HG03039 (cell line): ENCODE measurements around the gene NFATC2.
A peak's percentile ranks its signal among the peaks of the same experiment; 100 is the strongest.
"Not testable (repeated sequence)": the region's sequence is repeated elsewhere in the genome, so short reads cannot be mapped to it uniquely, and the experiment has no call there.

Experiments used
- ATAC-seq: cut with Tn5 transposase; IDR thresholded peaks from one replicate; pipeline ENCODE4 v1.9.1; 2021; ENCODE audit warnings: mild to moderate bottlenecking, moderate library complexity; ENCODE audit not compliant: unreplicated experiment

The NFATC2 gene

DNA sequence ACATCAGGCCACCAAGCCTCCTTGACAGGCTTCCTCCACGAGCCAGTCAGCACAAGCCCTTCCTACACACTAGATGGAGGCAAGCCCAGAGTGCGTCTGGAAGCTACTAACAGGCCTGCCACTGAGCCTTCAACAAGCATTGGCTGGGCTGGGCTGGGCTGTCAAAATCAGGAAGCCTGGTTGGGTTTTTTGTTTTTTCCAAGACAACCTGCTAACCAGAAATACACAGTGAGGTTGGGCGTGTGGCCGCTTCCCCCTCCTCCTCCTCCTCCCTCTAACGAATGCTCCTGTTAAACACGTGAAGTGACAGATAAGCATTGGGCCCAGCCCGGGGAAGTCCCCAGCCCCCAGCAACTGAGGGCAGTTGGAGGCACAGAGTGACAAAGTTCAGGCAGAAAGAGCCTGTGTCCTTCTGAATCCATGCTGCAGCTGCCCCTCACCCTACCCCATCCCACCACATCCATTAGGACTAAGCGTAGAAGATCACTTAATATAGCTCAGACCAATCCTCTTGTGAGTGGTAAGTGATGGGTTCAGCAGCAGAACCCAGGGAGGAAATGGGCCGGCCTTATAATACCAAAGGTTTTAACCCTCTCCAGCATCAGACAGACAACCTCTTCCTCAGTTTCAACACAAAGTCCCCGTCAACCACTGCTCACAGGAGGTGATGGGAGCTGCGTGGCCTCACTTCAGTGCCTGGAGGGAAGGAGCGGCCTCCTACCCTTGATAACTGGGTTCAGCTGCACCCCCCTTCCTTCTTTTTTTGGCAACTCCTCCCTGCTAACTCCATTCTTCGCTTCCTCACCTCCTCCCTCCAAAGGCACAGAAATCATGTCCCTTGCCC, 1.1 kb downstream of the NFATC2 start:
- no peak for ATAC-seq

- no peak for ATAC-seq
Observed at GRCh38 chr20:51540580-51540979, 1.9 kb downstream of the NFATC2 start.

- not testable (repeated sequence) for ATAC-seq
Observed at GRCh38 chr20:51540074-51540473, 2.4 kb downstream of the NFATC2 start.

GRCh38 chr20:51536116-51537069, 6.1 kb downstream of the NFATC2 start:
- no peak for ATAC-seq

DNA sequence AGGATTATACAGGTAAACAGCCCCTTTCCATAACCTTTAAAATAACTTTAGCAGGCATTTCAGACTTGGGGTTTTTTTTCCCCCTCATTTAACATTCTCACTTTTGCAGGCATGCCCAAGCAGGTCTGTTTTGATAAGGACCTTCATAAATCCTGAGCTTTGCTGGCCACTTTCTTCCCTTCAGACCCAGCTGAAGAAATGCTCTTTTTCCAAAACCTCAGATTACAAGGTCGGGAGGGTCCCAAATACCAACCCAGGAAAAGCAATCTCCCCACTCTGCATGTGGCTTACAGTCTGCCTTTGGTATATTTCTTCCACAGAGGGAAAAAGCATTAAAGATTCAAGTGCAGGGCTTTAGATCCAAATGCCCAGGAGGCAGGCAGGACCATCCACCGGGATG, 6.8 kb downstream of the NFATC2 start:
- no peak for ATAC-seq

GRCh38 chr20:51535075-51535386, 7.5 kb downstream of the NFATC2 start:
- ATAC-seq: no peak

DNA sequence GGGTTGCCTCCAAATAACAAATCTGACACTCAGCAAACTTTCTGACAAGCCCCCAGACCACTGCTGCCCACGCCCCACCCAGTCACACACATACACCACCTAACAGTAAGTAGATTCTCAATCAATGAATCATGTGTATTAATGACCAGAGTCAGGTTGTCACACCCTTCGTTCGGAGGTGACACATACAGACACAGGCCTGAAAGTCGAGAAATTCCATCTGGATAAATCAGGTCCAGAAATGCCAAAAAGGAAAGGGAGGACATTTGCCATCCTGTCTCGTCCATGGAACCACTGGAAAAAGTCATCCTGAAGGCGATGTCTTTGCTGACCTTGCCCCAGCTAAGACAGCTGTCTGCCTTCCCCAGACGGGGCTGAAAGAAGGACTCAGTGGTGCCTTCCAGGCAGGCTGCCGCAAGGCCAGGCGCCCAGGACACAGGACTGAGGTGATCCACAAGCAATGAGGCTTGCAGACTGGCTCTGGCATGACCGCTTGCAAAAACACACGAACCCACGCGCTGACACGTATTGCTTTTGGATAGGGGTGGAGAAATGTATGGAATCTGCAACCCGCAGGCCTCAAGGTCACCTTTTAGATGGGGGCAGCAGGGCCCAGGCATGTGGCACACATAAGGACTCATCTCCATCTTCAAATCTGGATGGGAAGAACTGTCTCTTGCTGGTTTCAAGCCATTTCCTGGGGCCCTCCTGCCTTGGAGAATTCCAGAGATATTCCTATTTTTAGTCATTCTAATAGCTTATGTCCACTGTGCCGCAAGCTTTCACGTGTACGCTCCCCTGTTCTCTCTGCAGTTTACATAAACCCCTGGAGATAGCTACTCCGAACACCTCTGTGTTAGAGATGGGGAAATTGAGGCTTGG, 9.0 kb downstream of the NFATC2 start:
- no peak for ATAC-seq

DNA sequence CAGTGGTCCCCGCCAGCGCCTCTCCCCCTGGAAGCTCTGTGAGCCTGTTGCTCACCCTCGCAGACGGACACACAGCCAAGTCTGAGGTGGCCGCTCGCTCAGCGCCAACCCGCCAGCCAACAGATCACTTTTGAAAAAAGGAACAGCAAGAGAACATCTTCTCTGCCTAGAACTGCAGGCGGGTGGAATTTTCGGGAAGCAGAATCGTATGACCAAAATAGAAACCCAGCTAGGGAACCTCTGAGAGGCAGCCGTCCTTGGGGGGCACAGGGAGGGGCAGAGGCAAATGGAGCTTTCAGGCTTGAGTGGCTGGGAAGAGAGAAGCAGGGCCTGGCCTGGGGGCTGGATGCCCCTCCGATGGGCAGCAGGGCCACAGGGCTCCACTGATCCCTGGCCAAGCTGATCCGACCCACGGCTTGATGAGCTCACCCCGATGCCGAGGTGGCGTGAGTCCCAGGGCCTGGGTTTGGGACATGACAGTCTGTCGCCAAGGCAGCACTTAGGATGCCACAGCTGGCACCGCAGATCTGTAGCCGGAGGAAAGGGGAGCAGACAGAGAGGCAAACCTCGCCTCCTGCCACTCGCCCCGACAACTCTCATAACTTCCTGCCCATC, 9.8 kb downstream of the NFATC2 start:
- no peak for ATAC-seq

DNA sequence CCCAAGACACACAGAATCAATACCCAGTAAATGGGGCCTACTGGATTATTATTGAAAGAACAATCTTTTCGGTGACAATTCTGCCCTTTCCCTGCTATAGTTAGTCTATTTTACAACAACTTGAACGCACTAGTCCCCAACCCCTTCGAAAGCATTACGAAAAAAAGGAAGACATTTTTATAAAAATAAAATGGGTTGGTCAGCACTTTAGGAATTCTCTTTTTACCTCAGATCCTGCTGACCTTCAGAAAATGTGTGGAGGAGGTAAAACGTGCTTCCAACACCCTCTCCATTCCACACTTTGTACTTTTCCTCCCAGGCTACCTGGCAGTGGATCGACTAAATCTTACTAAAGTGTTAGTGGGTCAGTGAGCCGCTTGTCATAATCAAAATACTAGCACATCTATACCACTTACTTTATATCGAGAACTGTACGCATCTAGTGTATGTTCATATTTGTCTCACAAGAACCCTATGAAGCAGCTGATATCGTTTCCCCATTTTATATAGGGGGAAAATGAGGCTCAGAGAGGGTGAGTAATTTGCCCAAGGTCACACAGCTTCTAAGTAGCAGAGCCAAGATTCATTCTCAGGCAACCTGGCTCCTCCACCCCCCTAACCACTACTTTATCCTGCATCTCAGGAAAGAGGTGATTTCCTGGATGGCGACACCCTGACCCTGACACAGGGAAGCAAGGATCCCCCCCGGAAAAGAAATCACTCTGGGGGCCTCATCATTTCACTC, 10.6 kb downstream of the NFATC2 start:
- ATAC-seq: no peak

DNA sequence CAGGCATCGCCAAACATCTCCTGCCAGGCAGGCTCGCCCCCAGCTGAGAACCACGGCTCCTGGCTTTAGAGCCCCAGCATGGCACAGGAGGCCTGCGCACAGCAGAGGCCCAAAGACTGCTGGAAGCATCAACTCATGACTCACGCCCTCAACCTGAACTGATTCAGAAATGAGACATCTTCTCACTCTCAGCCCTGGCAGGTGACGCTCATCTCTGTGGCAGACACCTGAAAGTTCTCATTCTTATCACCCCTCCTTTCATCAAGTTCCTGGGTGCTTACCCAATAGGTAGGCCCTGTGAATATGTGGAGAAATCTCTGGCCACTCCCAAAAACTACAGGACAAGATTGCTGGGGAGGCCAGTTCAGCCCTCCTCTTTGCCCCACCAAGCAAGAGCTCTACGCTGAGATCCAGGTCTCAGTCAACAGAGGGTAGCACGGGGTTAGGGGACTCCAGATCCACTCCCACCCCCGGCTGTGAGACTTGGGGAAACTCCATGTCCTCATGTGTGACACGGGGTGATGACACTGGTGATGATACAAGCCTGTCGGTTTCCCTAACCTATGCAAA, 11.3 kb downstream of the NFATC2 start:
- peak; percentile 52 for ATAC-seq

DNA sequence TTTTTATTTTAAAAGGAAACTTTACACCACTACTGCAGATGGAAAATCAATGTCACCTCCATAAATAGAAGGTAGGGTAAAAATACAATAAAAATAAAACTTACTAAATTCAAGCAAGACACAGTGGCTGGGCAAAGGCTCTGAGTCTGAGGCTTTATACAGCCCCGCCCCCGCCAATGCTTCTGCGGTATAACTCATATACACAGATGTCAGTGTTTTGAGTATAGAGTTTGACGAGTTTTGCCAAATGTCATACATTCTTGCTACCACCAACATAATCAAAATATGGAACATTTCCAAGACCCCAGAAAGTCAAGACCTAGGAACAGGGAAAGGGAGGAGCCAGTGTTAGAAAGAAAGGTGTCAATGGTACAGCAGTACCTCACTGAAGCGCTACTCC, 12.8 kb downstream of the NFATC2 start:
- ATAC-seq: no peak

DNA sequence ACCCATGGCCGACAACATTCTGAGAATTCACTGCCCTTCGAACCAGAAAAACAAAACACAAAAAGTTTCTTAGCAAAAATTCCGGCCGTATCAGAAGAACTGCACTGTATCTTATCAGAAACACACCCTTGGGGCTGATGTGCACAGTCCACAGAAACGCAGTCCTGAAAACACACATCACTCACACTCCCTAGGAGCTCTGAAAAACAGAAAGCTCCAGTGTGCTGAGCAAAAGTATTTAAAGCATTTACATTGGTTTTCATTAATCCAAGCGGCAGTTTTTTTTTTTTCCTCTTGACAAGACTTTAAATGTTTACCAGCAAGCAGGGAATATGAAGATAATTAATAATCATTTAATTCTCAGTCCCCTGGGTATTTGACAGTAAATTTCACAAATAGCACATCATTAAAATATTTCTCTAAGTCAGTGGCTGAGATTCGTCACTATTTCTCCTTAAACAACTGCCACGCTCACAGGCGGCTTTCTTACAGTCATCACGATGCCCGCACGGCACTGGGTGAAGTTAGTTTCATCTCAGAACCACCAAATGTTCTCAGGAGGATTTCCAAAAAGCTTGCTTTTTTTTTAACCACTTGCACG, 13.3 kb downstream of the NFATC2 start:
- no peak for ATAC-seq

- ATAC-seq: no peak
Observed at GRCh38 chr20:51528263-51529027, 14.1 kb downstream of the NFATC2 start.

- ATAC-seq: no peak
Observed at GRCh38 chr20:51526754-51527153, 15.8 kb downstream of the NFATC2 start.

GRCh38 chr20:51526106-51526470, 16.4 kb downstream of the NFATC2 start:
- no peak for ATAC-seq

- no peak for ATAC-seq
Observed at GRCh38 chr20:51525241-51526105, 17.0 kb downstream of the NFATC2 start.

DNA sequence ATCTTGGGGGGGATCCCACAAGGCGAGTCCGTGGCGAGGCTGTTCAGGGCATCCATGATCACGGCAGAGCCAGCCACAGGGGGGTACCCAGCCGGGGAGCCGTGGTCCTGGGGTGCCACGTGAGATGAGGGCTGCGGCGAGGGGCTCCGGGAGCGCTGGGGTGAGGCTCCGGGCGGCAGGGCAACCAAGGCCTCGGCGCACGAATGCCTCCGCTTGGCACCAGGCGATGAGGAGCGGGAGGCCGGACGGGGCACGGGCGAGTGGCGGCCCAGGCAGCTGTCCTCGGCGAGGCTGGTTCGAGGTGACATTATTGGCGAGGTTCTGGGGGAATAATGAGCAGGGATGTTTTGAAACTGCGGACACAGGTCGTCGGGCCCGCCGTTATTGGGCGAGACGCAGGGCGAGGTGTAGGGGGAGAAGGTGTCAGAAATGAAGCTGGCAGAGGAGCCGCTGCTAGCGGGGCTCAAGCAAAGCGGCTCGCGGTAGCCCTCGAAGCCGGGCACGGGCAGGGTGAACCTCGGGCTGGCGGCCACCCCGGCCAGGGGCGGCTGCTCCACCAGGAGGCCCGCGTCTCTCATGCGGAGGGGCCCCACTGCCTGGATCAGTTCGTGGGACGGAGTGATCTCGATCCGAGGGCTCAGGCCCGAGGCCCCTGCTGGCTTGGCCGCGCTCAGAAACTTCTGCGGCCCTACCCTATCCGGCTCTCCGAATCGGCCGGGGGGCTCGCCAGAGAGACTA, 19.1 kb downstream of the NFATC2 start:
- ATAC-seq: no peak
